HepG2 (cell line): Measurements from ENCODE around the gene RARS1. TPM values are rescaled to one million over a fixed set of nuclear protein-coding genes. Genes with fewer than 3 reads are reported as not detected.

ENCODE experiments used
- BORCS8-MEF2B ChIP-seq: sonication (generic); formaldehyde crosslinking; IDR thresholded peaks from 2 replicates; pipeline ENCODE4 v1.8.0; 2022; ENCODE audit warnings: mild to moderate bottlenecking, missing genetic modification reagents
- CERS6 ChIP-seq: sonication (generic); formaldehyde crosslinking; IDR thresholded peaks from 2 replicates; pipeline ENCODE4 v1.5.0; 2020; ENCODE audit warnings: missing genetic modification reagents
- IKZF1 ChIP-seq: fragments of 450-650 bp; IDR thresholded peaks from 2 replicates; pipeline ENCODE4 v1.7.1; 2016
- KDM5B ChIP-seq: sonication (generic); formaldehyde crosslinking; IDR thresholded peaks from 2 replicates; pipeline ENCODE4 v1.4.0; 2020; ENCODE audit warnings: missing genetic modification reagents, mild to moderate bottlenecking, borderline replicate concordance
- KLF12 ChIP-seq: sonication (generic); formaldehyde crosslinking; IDR thresholded peaks from 2 replicates; pipeline ENCODE4 v1.4.0; 2020; ENCODE audit warnings: missing genetic modification reagents, borderline replicate concordance
- KMT2B ChIP-seq: IDR thresholded peaks from 2 replicates; pipeline ENCODE4 v1.6.1; 2016; ENCODE audit warnings: missing genetic modification reagents, missing compliant biosample characterization
- MAFF ChIP-seq: IDR thresholded peaks from 2 replicates; pipeline ENCODE4 v1.6.1; 2011; ENCODE audit warnings: low read depth, low read length, improper control_type of control experiment
- MXD4 ChIP-seq: IDR thresholded peaks from 2 replicates; pipeline ENCODE4 v1.6.1; 2016; ENCODE audit warnings: mild to moderate bottlenecking, missing biosample characterization, missing genetic modification reagents
- NR2F1 ChIP-seq, 2 experiments: fragments of 450-650 bp in 1 of 2; formaldehyde crosslinking in 1 of 2; IDR thresholded peaks; 2 replicates each; pipeline versions ENCODE4 v1.5.0 to v1.6.1; 2016 to 2020; ENCODE audit warnings: mild to moderate bottlenecking in 1 of 2, missing compliant biosample characterization in 1 of 2, missing genetic modification reagents in 1 of 2, moderate library complexity in 1 of 2
- REL ChIP-seq: sonication (generic); formaldehyde crosslinking; conservative IDR thresholded peaks from 2 replicates; pipeline ENCODE4 v1.8.0; 2022; ENCODE audit warnings: mild to moderate bottlenecking, missing genetic modification reagents, moderate library complexity
- REPIN1 ChIP-seq: sonication (generic); formaldehyde crosslinking; IDR thresholded peaks from 2 replicates; pipeline ENCODE4 v1.8.0; 2022; ENCODE audit warnings: missing genetic modification reagents, low read depth, mild to moderate bottlenecking, borderline replicate concordance
- SP5 ChIP-seq: IDR thresholded peaks from 2 replicates; pipeline ENCODE4 v1.6.1; 2016; ENCODE audit warnings: low read depth, borderline replicate concordance
- THAP11 ChIP-seq: IDR thresholded peaks from 2 replicates; pipeline ENCODE4 v1.6.1; 2016; ENCODE audit warnings: missing biosample characterization, missing genetic modification reagents
- TRIM24 ChIP-seq: sonication (generic); formaldehyde crosslinking; IDR thresholded peaks from 2 replicates; pipeline ENCODE4 v1.8.0; 2022; ENCODE audit warnings: mild to moderate bottlenecking, missing genetic modification reagents
- ZBTB1 ChIP-seq: sonication (generic); formaldehyde crosslinking; IDR thresholded peaks from 2 replicates; pipeline ENCODE4 v1.4.0; 2020; ENCODE audit warnings: missing genetic modification reagents, borderline replicate concordance
- ZBTB42 ChIP-seq: sonication (generic); formaldehyde crosslinking; IDR thresholded peaks from 2 replicates; pipeline ENCODE4 v1.5.0; 2020; ENCODE audit warnings: mild to moderate bottlenecking, missing genetic modification reagents
- ZNF367 ChIP-seq: sonication (generic); formaldehyde crosslinking; IDR thresholded peaks from 2 replicates; pipeline ENCODE4 v1.4.0; 2020; ENCODE audit warnings: missing genetic modification reagents, borderline replicate concordance
- ZNF510 ChIP-seq: sonication (generic); formaldehyde crosslinking; IDR thresholded peaks from 2 replicates; pipeline ENCODE4 v1.4.0; 2020; ENCODE audit warnings: low read depth, mild to moderate bottlenecking, missing genetic modification reagents
- ZNF543 ChIP-seq: sonication (generic); formaldehyde crosslinking; IDR thresholded peaks from 2 replicates; pipeline ENCODE4 v1.4.0; 2020; ENCODE audit warnings: mild to moderate bottlenecking, missing genetic modification reagents
- ZNF563 ChIP-seq: sonication (generic); formaldehyde crosslinking; IDR thresholded peaks from 2 replicates; pipeline ENCODE4 v1.8.0; 2022; ENCODE audit warnings: mild to moderate bottlenecking, moderate library complexity, missing genetic modification reagents
- ZNF609 ChIP-seq: sonication (generic); formaldehyde crosslinking; IDR thresholded peaks from 2 replicates; pipeline ENCODE4 v1.4.0; 2020; ENCODE audit warnings: mild to moderate bottlenecking, missing genetic modification reagents, borderline replicate concordance
- ZNF720 ChIP-seq: sonication (generic); formaldehyde crosslinking; IDR thresholded peaks from 2 replicates; pipeline ENCODE4 v1.4.0; 2020; ENCODE audit warnings: missing genetic modification reagents
- ZSCAN31 ChIP-seq: sonication (generic); formaldehyde crosslinking; IDR thresholded peaks from 2 replicates; pipeline ENCODE4 v1.5.0; 2020; ENCODE audit warnings: low read depth, mild to moderate bottlenecking, missing genetic modification reagents
- ZSCAN5A ChIP-seq: sonication (generic); formaldehyde crosslinking; IDR thresholded peaks from 2 replicates; pipeline ENCODE4 v1.8.0; 2022; ENCODE audit warnings: mild to moderate bottlenecking, missing genetic modification reagents, borderline replicate concordance
- polyA plus RNA-seq, 8 experiments: library from polyadenylated mRNA; depleted of rRNA in 3 of 8; stranded (reverse) in 7 of 8; unstranded in 1 of 8; fragments of >200 nt; fragmentation: Illumina TruSeq in 4 of 8; extraction: Trizol in 4 of 8; gene quantifications; 2 replicates each; pipeline versions ENCODE4 v1.2.1 to v1.2.3, GENCODE V29; 2011 to 2016; ENCODE audit warnings: low read depth in 4 of 8, missing spikeins in 1 of 8, mixed read lengths in 1 of 8; ENCODE audit not compliant: insufficient read depth in 1 of 8
- total RNA-seq, 5 experiments: library from RNA; depleted of rRNA; stranded (reverse); fragments of >200 nt; fragmentation: Illumina TruSeq; extraction: Trizol; gene quantifications; 2 replicates each; pipeline ENCODE4 v1.2.3, GENCODE V29; 2016; ENCODE audit warnings: low read depth in 1 of 5

RARS1 gene
- total and polyA plus RNA-seq, 2 of the 13 experiments (the other 11 are each of a cell fraction or from before 2014, with no cell fraction given) = 54.6 to 170 TPM

GRCh38 chr5:168486136-168486879 is at the start of gene RARS1 (continued):
- TF ChIP-seq ZSCAN5A (CRISPR knock-in tag) (peak; percentile 50; the same call in 1 of the 2 replicates), ZBTB42 (CRISPR knock-in tag) (no peak), ZSCAN31 (CRISPR knock-in tag) (peak; percentile 94), ZNF720 (no peak), ZBTB1 (CRISPR knock-in tag) (no peak), ZNF543 (CRISPR knock-in tag) (peak; percentile 68; the same call in 1 of the 2 replicates), REPIN1 (CRISPR knock-in tag) (peak; percentile 91; the same call in 1 of the 2 replicates), ZNF609 (CRISPR knock-in tag) (no peak), CERS6 (CRISPR knock-in tag) (no peak), SP5 (peak; percentile 21; the same call in 1 of the 2 replicates), KMT2B (CRISPR knock-in tag) (peak; percentile 92), TRIM24 (no peak), IKZF1 (no peak), ZNF367 (no peak), KLF12 (CRISPR knock-in tag) (0 out of 2 replicates have a peak, but pooled peaks have one; percentile 34), MXD4 (peak; percentile 69; the same call in 1 of the 2 replicates), KDM5B (CRISPR knock-in tag) (peak; percentile 79; the same call in 1 of the 2 replicates), BORCS8-MEF2B (peak; percentile 83), ZNF563 (no peak), MAFF (no peak), REL (CRISPR knock-in tag) (no peak; the same call in 1 of the 2 replicates), NR2F1 (CRISPR knock-in tag; IDR thresholded peaks at IDR 0.05) (no peak), THAP11 (CRISPR knock-in tag) (peak; percentile 96), ZNF510 (CRISPR knock-in tag) (no peak; the same call in 1 of the 2 replicates)
